HG02623 (cell line): ENCODE data around the gene DHRS3.

Source experiments
- ATAC-seq: cut with Tn5 transposase; IDR thresholded peaks from one replicate; pipeline ENCODE4 v1.9.1; 2021; ENCODE audit warnings: moderate library complexity; ENCODE audit not compliant: unreplicated experiment

DHRS3 gene

DNA sequence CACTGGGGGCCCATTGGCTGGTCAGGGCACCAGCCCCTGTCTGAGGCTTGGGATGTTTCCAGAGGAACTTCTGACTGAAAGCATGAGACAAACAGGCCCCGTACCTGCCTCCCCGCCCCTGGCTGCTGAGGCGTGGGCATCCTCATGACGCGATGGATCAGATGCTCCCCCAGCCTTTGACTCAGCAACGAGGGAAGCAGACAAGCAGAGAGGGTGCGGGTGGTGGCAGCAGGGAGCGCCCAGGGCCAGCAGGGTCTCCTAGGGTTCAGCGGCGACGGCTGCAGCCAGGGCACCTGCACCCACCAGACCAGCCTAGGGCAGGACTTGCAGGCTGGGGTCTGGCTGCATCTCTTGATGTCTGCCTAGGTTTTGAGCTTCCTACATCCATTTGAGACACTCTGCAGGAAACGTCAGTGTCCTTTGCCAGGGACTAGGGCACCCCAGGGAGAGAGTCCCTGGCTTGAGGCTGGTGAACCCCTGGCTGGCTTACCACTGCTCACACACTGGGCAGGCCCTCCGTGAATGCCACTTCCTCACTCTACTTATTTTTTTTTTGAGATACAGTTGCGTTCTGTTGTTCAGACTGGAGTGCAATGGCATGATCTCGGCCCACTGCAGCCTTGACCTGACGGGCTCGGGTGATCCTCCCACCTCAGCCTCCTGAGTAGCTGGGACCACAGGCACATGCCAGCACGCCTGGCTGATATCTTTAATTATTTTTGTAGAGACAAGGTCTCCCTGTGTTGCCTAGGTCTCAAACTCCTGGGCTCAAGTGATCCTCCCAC is 63.3 kb downstream of the DHRS3 start:
- ATAC-seq: no peak

DNA sequence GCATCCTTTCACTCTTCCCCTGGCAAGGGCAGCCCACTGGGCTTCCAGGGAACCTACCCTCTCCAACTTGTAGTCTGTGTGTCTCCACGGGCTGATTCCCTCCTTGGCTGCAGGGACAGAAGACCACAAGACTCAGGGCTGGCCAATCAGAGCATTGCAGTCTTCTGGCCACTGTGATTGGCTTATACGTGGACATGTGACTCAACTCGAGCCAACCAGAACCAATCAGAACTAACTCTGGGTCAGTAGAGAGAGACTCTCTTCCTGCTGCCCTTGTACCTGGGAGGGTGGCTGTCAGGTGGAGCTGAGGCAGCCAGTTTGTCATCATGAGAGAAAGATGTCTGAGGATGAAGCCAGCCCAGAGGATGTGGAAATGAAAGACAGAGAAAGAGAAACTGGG is 64.0 kb downstream of the DHRS3 start:
- ATAC-seq: no peak

DNA sequence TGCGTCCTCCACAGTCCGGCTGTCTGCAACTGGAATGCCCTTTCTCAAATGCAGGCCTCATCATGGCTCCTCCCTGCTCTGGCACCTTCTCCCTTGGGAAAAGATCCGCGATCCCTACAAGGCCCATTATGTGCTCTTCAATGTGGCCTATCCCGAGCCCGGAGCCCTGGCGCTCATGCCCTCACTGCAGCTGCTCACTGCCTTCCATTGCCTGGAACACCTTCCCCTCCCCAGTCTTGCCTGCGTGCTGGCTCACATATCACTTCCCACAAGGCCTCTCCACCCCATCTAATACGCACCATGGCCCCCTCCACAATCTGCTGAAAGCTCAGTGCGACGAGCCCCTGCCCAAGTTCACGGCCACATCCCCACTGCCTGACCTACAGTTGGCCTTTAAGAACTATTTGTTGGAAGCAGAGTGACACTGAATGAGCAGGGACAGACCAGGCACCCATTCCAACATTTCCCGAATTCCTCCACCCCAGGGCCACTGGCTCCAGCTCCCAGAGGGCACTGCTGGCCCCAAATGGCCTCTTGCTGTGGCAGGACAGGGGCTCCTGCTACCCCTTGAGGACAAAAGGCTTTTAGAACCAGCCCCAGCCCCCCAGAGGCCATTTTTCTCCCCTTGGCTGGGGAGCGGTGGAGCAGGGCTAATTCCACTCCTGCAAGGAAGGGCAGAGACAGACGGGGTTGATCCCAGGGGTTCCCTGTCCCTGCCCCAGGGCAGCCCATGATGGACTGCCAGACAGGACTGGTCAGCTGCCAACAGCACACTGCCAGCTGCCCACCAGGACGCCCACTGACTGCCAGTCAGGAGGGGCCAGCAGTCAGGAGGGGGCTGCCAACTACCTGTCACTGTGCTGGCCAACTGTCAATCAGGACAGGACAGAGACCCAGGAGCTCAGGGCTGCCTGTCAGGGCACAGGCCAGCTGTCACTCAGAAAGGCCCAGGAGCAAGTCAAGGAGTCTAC is 64.8 kb downstream of the DHRS3 start:
- no peak for ATAC-seq

DNA sequence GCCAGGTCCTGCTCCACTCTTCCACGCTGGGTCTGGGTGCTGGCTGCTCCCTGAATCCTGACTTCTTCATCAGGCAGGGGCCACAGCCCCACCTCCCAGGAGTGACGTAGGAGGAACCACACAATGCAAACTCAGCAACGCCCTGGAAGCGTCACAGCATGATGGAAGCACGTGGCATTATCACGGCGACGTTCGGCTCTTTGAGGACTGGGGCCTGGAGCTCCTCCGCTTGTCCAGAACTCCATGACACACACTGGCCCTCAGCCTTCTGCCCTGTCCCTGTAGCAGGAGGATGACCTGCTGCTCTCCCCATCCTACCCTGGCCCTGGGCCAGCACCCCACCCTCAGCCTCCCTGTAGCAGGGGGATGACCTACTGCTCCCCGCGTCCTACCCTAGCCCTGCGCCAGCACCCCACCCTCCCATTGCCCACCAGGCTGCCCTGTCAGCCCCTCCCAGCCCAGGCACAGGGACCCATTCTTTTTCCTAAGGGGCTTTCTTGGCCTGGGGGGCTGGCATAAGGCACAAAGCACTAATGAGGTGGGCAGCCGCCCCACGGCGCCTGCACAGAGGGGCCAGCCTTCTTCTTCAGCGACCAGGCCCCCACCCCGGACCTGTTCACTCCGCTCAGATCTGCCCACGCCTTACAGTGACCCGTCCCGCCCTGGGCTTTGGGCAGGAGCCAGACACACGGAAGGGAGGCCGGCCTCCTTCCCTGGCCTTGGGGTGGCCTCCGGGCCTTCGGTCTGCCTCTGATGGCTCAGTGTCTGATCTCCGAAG is 65.7 kb downstream of the DHRS3 start:
- ATAC-seq: no peak

DNA sequence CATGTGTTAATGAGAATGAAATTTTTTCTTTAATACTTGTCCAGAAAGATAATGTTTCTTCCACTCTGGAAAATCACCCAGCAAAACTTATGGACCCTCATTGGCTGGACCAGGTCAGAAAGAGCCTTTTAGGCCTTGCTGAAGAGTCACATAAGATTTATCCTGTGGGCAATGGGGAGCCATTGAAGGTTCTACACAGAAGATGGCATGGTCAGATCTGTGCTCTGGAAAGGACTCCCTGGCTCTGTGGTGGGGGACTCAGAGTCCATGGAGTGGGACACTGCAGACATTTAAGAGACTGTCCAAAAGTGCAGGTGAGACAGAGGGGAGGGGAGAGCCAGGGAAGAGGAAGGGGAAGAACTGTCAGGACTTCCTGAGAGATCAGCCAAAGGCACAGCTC is 66.4 kb downstream of the DHRS3 start:
- no peak for ATAC-seq

DNA sequence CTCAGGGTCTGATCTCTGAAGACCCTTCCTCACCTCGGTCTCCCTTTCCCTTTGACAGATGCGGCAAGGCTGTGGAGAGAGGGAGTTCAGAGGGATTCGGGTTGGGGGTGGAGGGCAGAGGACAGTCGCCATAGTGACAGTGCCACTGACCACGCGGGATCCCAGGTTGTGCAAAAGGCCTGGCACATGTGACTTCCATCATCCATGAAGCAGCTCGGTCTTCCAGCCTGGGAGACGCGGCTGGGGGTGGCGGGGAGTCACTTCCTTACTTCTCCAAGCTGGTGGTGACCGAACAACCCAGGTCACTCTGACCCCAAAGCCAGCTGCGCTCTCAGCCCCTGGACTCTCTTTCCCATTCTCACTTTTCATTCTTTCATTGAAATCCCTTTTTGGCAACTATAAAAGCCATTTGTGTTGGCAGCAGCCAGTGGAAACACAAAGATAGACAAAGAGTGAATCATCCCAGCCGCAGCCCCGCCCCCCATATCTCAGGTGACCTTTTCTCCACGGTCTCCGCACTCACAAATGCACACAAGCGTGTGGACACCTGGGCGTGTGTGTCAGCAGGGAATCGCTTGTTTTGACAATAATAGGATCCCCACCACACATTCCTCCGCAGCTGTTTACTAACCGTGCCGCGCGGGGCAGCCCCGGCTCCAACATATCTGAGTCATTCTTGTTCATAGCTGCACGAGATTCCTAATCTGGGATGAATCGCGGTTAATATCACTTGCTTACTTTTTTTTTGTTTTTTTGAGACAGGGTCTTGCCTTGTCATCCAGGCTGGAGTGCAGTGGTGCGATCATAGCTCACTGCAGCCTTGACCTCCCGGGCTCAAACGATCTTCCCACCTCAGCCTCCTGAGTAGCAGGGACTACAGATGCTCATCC is 68.3 kb downstream of the DHRS3 start:
- no peak for ATAC-seq

DNA sequence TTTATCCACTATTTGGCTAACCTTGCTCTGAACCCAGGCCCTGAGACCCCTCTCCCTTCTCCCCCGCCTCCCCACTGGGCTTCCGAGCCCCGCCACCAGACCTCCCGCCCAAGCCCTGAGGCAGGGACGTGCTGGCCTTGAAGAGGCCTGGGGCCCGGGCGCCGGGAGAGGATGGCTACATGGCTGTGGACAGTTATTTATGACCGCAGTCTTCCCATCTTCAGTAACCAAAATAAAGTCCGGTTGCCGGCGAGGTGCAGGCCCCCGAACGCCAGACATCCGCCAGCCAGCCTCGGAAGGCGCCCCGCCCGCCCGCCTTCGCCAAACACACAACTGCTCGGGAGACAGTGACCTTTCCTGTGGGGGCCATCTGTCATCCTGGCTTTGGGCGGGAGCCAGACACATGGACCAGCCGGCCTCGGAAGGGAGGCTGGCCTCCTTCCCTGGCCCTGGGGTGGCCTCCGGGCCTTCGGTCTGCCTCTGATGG is 69.0 kb downstream of the DHRS3 start:
- ATAC-seq: no peak

DNA sequence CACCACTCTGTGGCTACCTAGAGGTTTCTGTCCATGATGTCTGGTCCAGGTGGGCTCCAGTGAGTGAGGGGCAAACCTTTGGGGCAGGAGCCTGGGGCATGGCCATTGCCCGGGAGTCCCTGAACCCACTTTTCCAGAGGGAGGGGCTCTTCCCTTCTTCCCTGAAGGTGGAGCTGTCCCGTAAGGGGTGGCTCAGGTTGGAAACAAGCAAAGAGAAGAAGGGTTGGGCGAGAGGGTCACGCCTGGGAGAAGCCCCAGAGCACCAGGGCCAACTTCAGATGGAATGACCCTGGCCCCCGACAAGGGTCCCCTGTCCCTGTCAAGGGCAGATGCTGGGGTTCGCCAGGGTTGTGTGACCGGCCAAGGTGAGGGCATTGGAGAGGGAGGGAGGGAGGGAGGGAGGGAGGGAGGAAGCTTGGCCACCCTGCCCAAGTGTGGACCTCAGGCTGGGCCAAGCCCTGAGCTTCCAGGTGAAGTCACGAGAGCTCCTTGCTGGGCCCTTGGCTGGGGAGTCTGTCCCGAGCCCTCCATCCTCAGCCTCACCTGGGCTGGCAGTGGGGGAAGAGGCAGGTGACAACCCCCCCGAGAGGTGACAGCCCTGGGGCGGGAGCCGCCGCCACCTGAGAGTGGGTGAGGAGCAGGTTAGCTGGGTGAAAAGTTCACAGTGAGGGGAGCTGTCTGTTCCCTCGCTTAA is 69.6 kb downstream of the DHRS3 start:
- no peak for ATAC-seq

DNA sequence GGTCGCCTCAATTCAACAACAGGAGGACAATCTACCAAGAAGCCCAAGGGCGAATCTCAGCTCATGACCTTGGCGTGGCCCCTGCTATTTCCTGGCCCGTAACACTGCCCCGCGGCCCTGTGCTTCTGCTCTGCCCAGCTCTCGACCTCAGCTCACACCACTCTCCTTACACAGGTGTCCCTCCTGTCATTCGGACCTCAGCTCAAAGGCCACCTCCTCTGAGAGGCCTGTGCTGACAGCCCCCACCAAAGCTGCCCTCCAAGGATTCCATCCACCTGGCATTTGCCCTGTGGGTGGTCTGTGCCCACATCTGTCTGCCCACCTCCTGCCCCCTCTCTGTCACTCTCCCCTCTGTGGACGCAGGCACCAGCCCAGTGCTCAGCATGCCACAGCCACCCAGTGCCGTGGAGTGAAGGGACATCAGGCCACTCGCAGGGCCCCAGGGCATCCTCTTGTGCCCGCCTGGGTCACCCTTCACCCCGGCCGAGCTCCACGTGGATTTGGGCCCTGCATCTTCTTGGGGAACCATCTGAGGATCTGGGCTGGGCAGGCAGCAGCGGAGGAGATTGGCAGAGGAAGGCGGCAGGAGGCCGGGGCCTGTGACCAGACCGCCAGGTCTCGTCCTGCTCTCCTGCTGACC is 70.3 kb downstream of the DHRS3 start:
- no peak for ATAC-seq

DNA sequence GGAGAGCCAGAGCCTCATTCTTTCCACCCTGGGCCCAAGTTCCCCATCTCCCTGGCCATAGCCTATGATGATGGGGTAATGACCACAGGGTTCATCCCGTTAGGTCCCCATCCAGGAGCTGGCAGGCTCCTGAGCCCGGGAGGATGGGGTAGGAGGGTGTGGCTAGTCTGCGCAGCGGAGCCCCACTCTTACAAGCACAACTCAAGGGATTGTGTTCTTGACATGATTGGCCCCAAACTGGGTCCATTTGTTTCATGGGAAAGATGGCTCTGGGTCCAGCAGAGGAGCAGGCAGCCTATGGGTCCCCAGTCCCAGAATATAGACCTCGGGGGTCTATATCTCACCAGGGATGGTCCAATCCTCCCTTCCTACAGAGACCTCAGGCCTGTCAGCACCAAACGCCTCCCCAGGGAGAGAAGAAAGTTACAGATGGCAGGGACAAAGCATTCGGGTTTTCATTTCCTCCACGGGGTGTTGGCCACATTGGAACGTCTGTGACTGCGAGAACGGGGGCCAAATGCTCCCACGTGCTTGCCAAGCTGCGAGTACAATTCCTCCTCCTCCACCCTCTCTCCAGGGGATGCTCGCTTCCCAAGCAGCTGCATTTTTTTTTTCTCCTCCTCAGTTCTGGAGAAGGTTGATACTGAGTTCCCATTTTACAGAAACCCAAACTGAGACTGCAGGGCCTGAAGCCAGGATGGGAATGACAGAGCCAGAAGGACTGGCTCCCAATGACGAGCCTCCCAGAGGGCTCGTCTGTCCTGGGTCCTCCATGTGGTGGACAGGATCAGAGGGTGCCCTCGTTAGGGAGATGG is 71.0 kb downstream of the DHRS3 start:
- ATAC-seq: no peak

DNA sequence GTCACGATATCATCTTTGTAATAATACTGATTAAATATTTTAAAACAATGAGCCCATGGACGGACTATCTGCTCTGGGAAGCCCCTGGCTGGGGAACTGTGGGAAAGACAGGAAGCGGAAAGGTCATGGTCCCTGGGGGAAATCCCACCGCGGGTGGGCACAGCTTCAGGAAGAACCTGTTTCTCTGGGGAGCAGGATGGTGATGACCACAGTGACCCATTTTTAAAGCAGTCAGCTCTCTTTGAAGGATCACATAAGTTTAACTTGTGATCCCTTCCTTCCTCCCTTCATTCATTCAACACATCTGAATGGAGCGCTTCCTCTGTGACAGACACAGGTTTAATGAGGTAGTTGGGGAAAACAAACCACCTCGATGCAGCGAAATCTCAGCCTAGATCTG is 73.0 kb downstream of the DHRS3 start:
- ATAC-seq: no peak

DNA sequence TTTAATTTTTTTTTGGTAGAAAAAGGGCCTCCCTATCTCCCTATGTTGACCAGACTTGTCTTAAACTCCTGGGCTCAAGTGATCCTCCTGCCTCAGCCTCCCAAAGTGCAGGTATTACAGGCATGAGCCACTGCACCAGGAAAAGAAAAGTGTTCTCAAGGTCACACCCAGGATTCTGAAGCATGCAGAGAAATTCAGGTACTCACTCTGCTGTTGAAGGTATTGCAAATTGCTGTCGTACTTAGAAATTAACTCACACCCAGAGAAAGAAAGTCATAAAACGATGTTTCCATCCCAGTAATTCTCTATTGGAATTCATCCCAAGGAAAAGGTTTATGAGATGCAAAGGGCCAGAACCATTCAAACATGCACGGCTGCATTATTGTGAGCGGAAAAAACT is 73.7 kb downstream of the DHRS3 start:
- no peak for ATAC-seq

DNA sequence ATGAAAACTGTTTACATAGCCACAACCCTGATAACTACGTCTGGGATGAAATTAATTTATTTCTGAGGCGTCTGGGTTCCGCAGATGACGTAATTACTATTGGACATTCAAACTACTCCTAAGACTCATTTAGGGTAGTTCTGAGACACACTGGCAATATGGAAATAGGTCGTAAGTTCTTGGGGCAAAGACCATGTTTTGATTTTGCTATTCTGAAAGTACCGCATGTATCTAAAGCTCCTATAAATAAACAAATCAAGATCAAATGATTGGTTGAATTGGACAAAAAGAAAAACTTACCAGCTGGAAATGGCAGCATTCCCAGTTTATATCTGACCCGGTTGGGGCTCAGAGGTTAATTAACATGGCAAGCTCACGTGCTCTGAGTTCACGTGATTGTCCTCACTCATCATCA is 74.3 kb downstream of the DHRS3 start:
- no peak for ATAC-seq

DNA sequence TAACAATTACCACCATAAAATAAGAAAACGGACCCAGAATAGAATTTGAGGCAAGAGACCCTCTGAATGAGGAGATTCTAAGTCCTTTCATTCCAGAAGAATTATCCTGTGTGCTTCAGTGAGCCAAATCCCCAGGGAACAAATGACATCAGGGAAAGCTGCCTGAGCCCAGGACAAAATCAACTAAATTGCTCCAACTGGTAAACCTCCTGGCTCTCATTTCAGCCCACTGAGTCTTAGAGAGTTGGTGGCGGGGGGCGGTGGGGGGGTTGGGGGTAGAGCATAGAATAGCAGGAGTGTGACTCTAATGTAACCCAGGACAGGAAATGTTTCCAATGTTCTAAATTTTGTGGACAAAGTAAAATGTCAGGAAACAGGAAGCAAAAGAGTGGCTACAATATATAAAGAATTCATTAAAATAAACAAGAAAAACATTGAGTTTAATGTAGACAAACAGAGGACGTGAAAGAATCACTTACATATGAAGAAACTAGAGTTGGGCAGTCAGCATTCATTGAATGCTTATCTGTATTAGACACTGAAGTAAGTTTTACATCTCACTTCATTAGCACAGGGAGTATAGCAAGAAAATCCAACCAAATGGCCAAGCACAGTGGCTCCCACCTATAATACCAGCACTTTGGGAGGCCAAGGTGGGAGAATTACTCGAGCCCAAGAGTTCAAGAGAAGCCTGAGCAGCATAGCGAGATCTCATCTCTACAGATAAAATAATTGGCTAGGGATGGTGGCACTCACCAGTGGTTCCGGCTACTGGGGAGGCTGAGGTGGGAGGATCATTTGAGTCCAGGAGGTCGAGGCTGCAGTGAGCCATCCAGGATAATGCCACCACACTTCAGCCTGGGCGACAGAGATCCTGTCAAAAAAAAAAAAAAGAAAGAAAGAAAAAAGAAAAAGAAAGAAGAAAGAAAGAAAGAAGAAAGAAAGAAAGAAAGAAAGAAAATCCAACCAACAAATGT is 75.1 kb downstream of the DHRS3 start:
- no peak for ATAC-seq

DNA sequence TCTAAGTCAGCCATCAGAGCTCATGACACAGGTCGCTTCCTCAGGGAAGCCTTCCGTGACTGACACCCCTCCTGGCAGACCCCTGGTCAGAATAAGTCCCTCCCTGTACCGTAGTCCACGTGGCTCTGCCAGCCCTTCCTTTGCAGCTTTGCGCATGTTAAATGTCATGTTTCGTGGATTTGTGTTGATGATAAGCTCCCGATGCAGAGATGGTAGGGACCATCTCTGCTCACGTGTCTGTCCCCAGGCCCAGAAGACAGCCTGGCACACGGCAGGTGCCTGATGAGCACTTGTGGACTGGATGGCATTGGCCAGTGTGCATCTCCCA is 75.9 kb downstream of the DHRS3 start:
- no peak for ATAC-seq

DNA sequence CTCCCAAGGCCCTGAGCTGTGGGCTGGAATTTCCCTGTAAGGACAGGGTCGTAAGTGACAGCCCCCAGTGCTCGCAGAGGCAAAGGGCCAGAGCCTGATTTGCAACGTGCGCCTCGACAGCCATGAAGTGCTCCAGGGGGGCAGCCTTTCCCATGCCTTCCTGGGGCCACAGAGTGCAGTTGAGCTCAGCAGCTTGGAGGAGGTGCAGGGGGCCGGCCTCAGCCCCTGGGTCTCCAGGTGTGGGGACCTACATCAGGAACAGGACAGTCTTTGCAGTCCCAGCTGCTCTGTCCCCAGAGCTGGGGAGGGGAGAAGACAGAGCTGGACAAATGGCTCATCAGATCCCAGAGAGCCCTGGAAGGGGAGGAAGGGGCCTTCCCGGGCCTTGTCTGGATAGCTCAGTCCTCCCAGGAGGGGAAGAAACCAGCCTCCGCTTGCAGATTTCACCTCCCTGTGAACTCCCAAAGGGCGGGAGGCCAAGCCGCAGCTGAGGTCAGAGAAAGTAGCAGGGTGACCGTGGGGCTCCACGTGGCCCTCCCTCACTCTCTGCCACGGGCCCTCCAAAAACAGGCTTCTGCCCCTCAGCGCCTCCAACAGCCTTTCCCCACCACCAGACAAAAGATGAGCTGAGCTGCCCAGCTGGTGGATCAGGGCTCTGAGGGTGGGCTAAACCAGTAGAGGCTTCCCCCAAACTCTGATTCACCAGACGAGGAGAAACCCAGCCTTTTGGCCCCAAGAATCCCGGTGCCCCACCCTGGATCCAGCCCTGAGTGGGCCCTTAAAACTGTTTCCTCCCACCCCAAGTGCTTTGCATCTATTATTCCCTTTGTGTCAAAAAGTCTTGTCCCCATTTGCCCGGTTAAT is 76.5 kb downstream of the DHRS3 start:
- no peak for ATAC-seq
